Tibial nerve (tissue), 4 donors: ENCODE measurements around the gene CTPS2. TPM values are rescaled to one million over a fixed set of nuclear protein-coding genes. Genes with fewer than 3 reads are reported as not detected.
"Not testable (repeated sequence)": the region's sequence is repeated elsewhere in the genome, so short reads cannot be mapped to it uniquely, and the experiment has no call there.

Experiments used
- DNase-seq, 2 donors: peaks; one replicate each; pipeline ENCODE4 v3.0.0-alpha.2; 2019; ENCODE audit warnings: low spot score in 2 of 2
- H3K27ac ChIP-seq, 4 donors: fragments of 200-600 bp; sonication (generic) in 3 of 4; one replicate each; pipeline ENCODE4 v1.5.1; 2017 to 2019; ENCODE audit warnings: mild to moderate bottlenecking in 1 of 4
- H3K27me3 ChIP-seq, 2 donors: fragments of 200-600 bp; sonication (generic) in 1 of 2; one replicate each; pipeline versions ENCODE4 v1.5.1 to v1.6.0; 2017 to 2019
- H3K36me3 ChIP-seq, 3 donors: fragments of 200-600 bp; sonication (generic); one replicate each; pipeline ENCODE4 v1.5.1; 2018 to 2019
- H3K4me1 ChIP-seq, 4 donors: fragments of 200-600 bp; sonication (generic) in 3 of 4; one replicate each; pipeline ENCODE4 v1.5.1; 2017 to 2019
- H3K4me3 ChIP-seq, 4 donors: fragments of 200-600 bp; sonication (generic) in 3 of 4; one replicate each; pipeline ENCODE4 v1.5.1; 2017 to 2019; ENCODE audit warnings: mild to moderate bottlenecking in 1 of 4, moderate library complexity in 1 of 4
- H3K9me3 ChIP-seq, 4 donors: fragments of 200-600 bp; sonication (generic) in 3 of 4; one replicate each; pipeline ENCODE4 v1.5.1; 2017 to 2019
- EP300 ChIP-seq, 2 donors: sonication (generic); formaldehyde crosslinking; IDR thresholded peaks; one replicate each; pipeline ENCODE4 v1.6.1; 2017; ENCODE audit warnings: antibody characterized with exemption in 2 of 2, mild to moderate bottlenecking in 1 of 2
- POLR2A ChIP-seq, 2 donors: fragments of 450-650 bp; IDR thresholded peaks; one replicate each; pipeline ENCODE4 v1.6.1; 2017; ENCODE audit warnings: antibody characterized with exemption in 2 of 2, mild to moderate bottlenecking in 2 of 2, moderate library complexity in 2 of 2
- WGBS, 2 donors: methylation state at CpG; one replicate each; pipeline ENCODE4 v1.1.5; 2018; 5-methylcytosine and 5-hydroxymethylcytosine counted together
- total RNA-seq, 4 donors: library from RNA; depleted of rRNA; stranded (reverse); fragments of >200 nt; gene quantifications; one replicate each; pipeline ENCODE4 v1.1.0, GENCODE V29; 2016
- TF ChIP-seq, protein P1 (sequence below), 5 experiments: fragments of 200-600 bp in 3 of 5; fragments of 450-650 bp in 2 of 5; sonication (generic) in 3 of 5; IDR thresholded peaks; one replicate each; pipeline ENCODE4 v1.5.1; 2016 to 2019; ENCODE audit warnings: antibody characterized with exemption in 5 of 5, mild to moderate bottlenecking in 3 of 5, moderate library complexity in 2 of 5

The CTPS2 gene
- total RNA-seq, 4 donors from 2014 or later = 15.9 to 27.5 (median 18.7) TPM

DNA sequence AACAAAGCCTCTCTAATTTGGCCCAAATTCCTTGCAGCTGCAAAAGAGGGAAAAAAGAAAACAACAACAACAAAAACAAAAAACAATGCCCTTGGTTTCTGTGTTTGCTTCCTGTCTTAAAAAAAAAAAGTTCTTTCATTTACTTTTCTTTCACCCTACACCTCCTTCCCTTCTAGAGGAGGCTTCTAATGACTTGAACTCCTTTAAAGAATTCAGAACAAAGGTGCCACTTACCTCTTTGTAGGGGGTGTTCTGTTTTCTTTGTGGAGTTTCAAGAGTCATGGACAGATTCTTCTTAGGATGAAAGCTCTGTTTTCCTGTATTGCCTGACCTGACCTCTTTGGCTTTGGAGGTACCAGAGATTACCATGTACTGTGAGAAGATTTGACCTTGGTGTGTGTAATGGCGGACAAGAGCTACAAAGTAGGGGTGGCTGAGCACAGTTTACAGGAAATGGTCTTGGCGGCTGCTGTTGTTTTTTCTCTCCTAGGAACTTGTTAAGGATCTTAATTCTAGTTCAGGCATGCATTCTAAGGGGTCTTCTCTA, 134.9 kb downstream of the CTPS2 start:
- H3K4me1 ChIP-seq = no peaks in the 10 kb centered on the region
- no peaks in the 10 kb centered on the region for H3K36me3 ChIP-seq
- DNase-seq = no peak
- H3K4me3 ChIP-seq = no peak overlapping the region
- TF ChIP-seq EP300 (IDR thresholded peaks at IDR 0.05) (no peak), POLR2A (IDR thresholded peaks at IDR 0.05) (no peak)
- TF ChIP-seq, protein P1, sequence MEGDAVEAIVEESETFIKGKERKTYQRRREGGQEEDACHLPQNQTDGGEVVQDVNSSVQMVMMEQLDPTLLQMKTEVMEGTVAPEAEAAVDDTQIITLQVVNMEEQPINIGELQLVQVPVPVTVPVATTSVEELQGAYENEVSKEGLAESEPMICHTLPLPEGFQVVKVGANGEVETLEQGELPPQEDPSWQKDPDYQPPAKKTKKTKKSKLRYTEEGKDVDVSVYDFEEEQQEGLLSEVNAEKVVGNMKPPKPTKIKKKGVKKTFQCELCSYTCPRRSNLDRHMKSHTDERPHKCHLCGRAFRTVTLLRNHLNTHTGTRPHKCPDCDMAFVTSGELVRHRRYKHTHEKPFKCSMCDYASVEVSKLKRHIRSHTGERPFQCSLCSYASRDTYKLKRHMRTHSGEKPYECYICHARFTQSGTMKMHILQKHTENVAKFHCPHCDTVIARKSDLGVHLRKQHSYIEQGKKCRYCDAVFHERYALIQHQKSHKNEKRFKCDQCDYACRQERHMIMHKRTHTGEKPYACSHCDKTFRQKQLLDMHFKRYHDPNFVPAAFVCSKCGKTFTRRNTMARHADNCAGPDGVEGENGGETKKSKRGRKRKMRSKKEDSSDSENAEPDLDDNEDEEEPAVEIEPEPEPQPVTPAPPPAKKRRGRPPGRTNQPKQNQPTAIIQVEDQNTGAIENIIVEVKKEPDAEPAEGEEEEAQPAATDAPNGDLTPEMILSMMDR (IDR thresholded peaks at IDR 0.05) = no peak
- peaks cover 0 to 7% of the 10 kb centered on the region in 2 donors for H3K27me3 ChIP-seq
- no peak overlapping the region for H3K27ac ChIP-seq
- 64 to 75% methylated on average over 2 of the region's 2 CpGs for WGBS, 2 donors
- H3K9me3 ChIP-seq = peaks cover 0 to 4% (median 0%) of the 10 kb centered on the region in 4 donors

DNA sequence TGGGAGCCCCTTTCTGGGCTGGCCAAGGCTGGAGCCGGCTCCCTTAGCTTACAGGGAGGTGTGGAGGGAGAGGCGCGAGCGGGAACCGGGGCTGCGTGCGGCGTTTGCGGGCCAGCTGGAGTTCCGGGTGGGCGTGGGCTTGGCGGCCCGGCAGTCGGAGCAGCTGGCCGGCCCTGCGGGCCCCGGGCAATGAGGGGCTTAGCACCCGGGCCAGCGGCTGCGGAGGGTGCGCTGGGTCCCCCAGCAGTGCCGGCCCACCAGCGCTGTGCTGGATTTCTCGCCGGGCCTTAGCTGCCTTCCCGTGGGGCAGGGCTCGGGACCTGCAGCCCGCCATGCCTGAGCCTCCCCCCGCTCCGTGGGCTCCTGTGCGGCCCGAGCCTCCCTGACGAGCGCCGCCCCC, 137.1 kb downstream of the CTPS2 start:
- not testable (repeated sequence) for H3K27me3 ChIP-seq, H3K4me1 ChIP-seq, H3K4me3 ChIP-seq, H3K36me3 ChIP-seq, DNase-seq, H3K27ac ChIP-seq, H3K9me3 ChIP-seq
- 96 to 97% methylated on average over 13 to 19 of the region's 35 CpGs for WGBS, 2 donors

DNA sequence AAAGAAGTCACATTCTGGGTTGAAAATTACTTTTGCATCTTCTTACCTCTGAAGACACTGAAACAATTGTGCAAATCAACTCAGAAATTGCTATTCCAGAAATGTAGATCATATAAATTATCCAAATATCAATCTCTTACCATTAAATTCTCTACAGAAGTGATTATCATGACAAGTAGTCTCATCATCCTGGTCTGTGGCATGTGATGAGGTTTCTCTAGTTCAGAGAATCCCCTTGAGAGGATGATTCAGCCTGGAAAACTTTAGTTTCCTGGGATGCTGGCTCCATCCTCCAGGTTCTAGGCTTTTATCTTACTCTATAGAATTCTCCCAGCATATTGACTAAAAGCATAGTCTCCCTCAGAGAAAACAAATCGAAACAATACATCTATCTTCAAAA, 138.7 kb downstream of the CTPS2 start:
- Histone ChIP-seq H3K36me3 (no peaks in the 10 kb centered on the region), H3K9me3 (no peaks in the 10 kb centered on the region), H3K27ac (no peak overlapping the region), H3K4me3 (no peak overlapping the region), H3K4me1 (no peaks in the 10 kb centered on the region), H3K27me3 (no peaks in the 10 kb centered on the region)
- no peak for DNase-seq
- 75 to 93% methylated on average over 1 of the region's 1 CpG for WGBS, 2 donors
- TF ChIP-seq, protein P1 (IDR thresholded peaks at IDR 0.05) = no peak
- TF ChIP-seq POLR2A (IDR thresholded peaks at IDR 0.05) = no peak
- TF ChIP-seq EP300 (IDR thresholded peaks at IDR 0.05) = no peak

DNA sequence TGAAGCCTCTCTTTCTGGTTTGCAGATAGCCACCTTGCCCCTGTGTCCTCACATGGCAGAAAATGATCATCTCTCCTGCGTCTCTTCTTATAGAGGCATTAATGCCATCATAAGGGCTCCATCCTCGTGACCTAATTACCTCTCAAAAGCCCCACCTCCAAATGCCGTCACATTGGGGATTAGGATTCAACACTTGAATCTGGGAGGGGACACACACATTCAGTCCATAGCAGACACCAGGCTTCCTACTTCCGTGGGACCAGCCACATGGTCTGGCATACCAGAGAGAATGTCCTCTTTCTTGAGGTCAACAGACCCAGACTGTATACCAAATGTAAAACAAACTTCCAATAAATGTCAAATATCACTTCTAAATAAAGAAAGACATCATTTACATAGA, 144.8 kb downstream of the CTPS2 start:
- DNase-seq = no peak
- no peaks in the 10 kb centered on the region for H3K4me1 ChIP-seq
- no peak overlapping the region for H3K27ac ChIP-seq
- H3K4me3 ChIP-seq = no peak overlapping the region
- H3K36me3 ChIP-seq = no peaks in the 10 kb centered on the region
- WGBS, 2 donors = 77 to 93% methylated on average over 4 of the region's 4 CpGs
- no peaks in the 10 kb centered on the region for H3K27me3 ChIP-seq
- no peaks in the 10 kb centered on the region for H3K9me3 ChIP-seq
- TF ChIP-seq, protein P1 (IDR thresholded peaks at IDR 0.05) = no peak
- TF ChIP-seq POLR2A (IDR thresholded peaks at IDR 0.05) (no peak), EP300 (IDR thresholded peaks at IDR 0.05) (no peak)

DNA sequence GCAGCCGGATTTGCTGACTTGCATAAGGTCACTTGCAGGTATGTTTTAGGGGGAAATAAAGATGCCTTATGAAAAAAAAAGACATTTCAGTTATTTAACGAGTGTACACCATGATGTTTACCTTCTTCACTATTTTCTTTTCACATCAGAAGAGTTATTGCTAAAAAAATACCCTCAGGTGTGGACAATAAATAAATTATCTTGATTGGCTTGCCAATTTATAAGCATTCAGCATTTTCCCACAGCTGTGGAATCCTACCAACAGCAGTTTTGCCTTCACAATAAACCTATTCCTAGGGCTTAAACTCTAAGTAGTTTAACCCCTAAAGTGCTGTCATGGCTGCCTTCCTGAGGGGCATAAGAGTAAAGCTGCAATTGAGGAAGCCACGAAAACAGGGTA, 145.9 kb downstream of the CTPS2 start:
- no peaks in the 10 kb centered on the region for H3K9me3 ChIP-seq
- H3K36me3 ChIP-seq = no peaks in the 10 kb centered on the region
- no peaks in the 10 kb centered on the region for H3K27me3 ChIP-seq
- no peak overlapping the region for H3K4me3 ChIP-seq
- 65 to 68% methylated on average over 3 of the region's 3 CpGs for WGBS, 2 donors
- DNase-seq = no peak
- H3K4me1 ChIP-seq = no peaks in the 10 kb centered on the region
- no peak for TF ChIP-seq EP300 (IDR thresholded peaks at IDR 0.05)
- no peak for TF ChIP-seq POLR2A (IDR thresholded peaks at IDR 0.05)
- TF ChIP-seq, protein P1 (IDR thresholded peaks at IDR 0.05) = no peak
- H3K27ac ChIP-seq = no peak overlapping the region

DNA sequence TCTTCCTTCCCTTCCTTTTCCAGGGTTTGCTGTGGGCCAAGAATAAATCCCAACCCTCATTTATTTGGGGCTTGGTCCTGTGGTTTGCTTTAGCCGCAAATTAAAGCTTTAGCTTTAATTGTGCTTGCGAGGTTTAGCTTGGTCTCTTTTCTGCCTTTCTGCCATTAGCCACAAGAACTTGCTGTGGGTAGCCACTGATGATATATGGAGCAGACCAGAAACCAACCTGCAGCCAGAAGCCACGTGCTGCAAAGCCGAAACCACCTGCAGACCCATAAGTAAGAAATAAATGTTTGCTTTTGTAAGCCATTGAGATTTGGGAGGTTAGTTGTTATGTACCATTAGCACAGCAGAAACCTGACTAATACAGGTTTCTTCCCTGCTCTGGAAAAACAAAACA, 152.3 kb downstream of the CTPS2 start:
- Histone ChIP-seq H3K27ac (no peak overlapping the region), H3K9me3 (no peaks in the 10 kb centered on the region), H3K27me3 (no peaks in the 10 kb centered on the region), H3K4me3 (no peak overlapping the region), H3K36me3 (no peaks in the 10 kb centered on the region), H3K4me1 (no peaks in the 10 kb centered on the region)
- WGBS, 2 donors = 88 to 91% methylated on average over 4 of the region's 4 CpGs
- DNase-seq = no peak
- TF ChIP-seq, protein P1 (IDR thresholded peaks at IDR 0.05) = no peak
- no peak for TF ChIP-seq EP300 (IDR thresholded peaks at IDR 0.05)
- TF ChIP-seq POLR2A (IDR thresholded peaks at IDR 0.05) = no peak
